ENCODE results near the gene ADK. TPM values are rescaled to one million over a fixed set of nuclear protein-coding genes. Genes with fewer than 3 reads are reported as not detected.

Gene ADK
- total RNA-seq, 6 experiments from 2014 or later: 54.2 to 92.5 (median 63.5) TPM

DNA sequence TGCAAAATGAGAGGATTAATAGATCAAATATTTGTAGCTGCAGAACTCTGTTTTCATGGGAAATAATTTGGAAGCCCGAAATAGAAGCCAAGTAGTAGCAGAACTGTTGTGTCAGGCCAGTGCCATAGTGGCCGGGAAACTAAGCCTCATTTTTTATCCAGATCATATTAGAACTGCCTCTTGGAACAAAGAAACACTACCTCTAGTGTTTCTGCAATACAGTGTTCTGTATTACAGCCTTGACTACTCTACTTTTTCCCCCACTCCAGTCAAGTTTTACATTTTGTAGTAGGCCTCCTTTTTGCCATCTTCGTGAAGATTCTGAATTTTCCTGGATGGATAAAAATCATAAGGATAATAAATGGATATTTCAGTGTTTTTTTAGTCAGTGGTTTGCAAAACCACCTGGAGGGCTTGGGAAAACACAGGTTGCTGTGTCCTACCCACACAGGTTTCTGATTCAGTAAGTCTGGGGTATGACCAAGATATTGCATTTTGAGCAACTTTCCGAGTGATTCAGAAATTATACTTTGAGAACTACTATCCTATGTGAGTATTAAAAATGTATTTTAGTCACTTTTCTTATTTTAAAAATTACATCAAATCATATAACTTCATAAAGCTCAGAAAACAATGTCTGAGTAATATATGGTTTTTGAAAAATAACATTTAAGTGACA is 349.1 kb downstream of the ADK start:
- WGBS (ENCODE audit: insufficient coverage, low coverage, low lambda C conversion rate, missing lambda C conversion rate): 86% methylated on average over 4 of the region's 4 CpGs
- intact Hi-C loops (cut with DNase I): no loop called here
- no peak for TF ChIP-seq POLR2A (IDR thresholded peaks at IDR 0.05)
- TF ChIP-seq, protein P1, sequence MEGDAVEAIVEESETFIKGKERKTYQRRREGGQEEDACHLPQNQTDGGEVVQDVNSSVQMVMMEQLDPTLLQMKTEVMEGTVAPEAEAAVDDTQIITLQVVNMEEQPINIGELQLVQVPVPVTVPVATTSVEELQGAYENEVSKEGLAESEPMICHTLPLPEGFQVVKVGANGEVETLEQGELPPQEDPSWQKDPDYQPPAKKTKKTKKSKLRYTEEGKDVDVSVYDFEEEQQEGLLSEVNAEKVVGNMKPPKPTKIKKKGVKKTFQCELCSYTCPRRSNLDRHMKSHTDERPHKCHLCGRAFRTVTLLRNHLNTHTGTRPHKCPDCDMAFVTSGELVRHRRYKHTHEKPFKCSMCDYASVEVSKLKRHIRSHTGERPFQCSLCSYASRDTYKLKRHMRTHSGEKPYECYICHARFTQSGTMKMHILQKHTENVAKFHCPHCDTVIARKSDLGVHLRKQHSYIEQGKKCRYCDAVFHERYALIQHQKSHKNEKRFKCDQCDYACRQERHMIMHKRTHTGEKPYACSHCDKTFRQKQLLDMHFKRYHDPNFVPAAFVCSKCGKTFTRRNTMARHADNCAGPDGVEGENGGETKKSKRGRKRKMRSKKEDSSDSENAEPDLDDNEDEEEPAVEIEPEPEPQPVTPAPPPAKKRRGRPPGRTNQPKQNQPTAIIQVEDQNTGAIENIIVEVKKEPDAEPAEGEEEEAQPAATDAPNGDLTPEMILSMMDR (IDR thresholded peaks at IDR 0.05): no peak
- no peaks in the 10 kb centered on the region for H3K9me3 ChIP-seq
- H3K4me3 ChIP-seq: no peak overlapping the region
- DNase-seq (no peak), ATAC-seq (no peak)
- no peaks in the 10 kb centered on the region for H3K4me1 ChIP-seq
- no peak overlapping the region for H3K27ac ChIP-seq
- no peaks in the 10 kb centered on the region for H3K36me3 ChIP-seq
- no peaks in the 10 kb centered on the region for H3K27me3 ChIP-seq

- ATAC-seq (peak in 1 of 4 donors; percentile 20), DNase-seq (no peak)
- intact Hi-C loops (cut with DNase I): no loop called here
- no peak overlapping the region for H3K27ac ChIP-seq
- no peaks in the 10 kb centered on the region for H3K36me3 ChIP-seq
- H3K9me3 ChIP-seq: no peaks in the 10 kb centered on the region
- H3K27me3 ChIP-seq: no peaks in the 10 kb centered on the region
- no peak overlapping the region for H3K4me3 ChIP-seq
- H3K4me1 ChIP-seq: no peaks in the 10 kb centered on the region
- TF ChIP-seq POLR2A (IDR thresholded peaks at IDR 0.05): no peak
- TF ChIP-seq, protein P1 (IDR thresholded peaks at IDR 0.05): no peak
Measured at GRCh38 chr10:74500816-74501215, 349.8 kb downstream of the ADK start.

- ATAC-seq (peak in 1 of 4 donors; percentile 16), DNase-seq (no peak)
- intact Hi-C loops (cut with DNase I): no loop called here
- TF ChIP-seq POLR2A (IDR thresholded peaks at IDR 0.05): no peak
- TF ChIP-seq, protein P1 (IDR thresholded peaks at IDR 0.05): no peak
- no peaks in the 10 kb centered on the region for H3K36me3 ChIP-seq
- no peak overlapping the region for H3K4me3 ChIP-seq
- H3K27ac ChIP-seq: no peak overlapping the region
- H3K27me3 ChIP-seq: no peaks in the 10 kb centered on the region
- H3K9me3 ChIP-seq: no peaks in the 10 kb centered on the region
- H3K4me1 ChIP-seq: no peaks in the 10 kb centered on the region
- 67% methylated on average over 1 of the region's 1 CpG for WGBS (ENCODE audit: insufficient coverage, low coverage, low lambda C conversion rate, missing lambda C conversion rate)
Measured at GRCh38 chr10:74502963-74503608, 352.1 kb downstream of the ADK start.

DNA sequence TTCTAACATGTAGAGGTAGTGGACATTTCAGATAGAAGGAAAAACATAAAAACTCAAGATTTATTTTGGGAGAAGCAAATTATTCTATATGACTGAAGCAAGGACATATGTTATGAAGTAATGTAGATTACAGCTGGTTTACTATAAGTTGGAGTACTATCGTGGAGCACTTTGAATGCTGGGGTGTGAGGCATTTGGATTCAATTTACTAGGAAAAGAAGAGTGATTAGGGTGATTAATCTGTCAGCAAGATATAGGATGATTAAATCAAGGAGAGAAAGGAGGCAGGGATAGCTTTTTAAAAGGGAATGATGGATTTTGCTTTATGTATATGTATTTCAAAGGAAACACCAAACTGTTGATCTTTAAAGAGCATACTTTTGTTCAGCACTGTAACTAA is 356.9 kb downstream of the ADK start:
- 100% methylated on average over 1 of the region's 1 CpG for WGBS (ENCODE audit: insufficient coverage, low coverage, low lambda C conversion rate, missing lambda C conversion rate)
- H3K36me3 ChIP-seq: no peaks in the 10 kb centered on the region

More for the DNA sequence above, 356.9 kb downstream of the ADK start:
- Histone ChIP-seq H3K27me3 (no peaks in the 10 kb centered on the region), H3K4me3 (no peak overlapping the region), H3K9me3 (peaks cover 0 to 11% (median 0%) of the 10 kb centered on the region in 4 donors), H3K27ac (no peak overlapping the region), H3K4me1 (no peaks in the 10 kb centered on the region)
- intact Hi-C loops (cut with DNase I): no loop called here
- ATAC-seq (no peak), DNase-seq (no peak)
- TF ChIP-seq POLR2A (IDR thresholded peaks at IDR 0.05): no peak
- TF ChIP-seq, protein P1 (IDR thresholded peaks at IDR 0.05): no peak

Data from right lobe of liver (tissue), 6 donors.